GM10266 (cell line): ENCODE results near the gene MAN1A1.

ENCODE experiments used
- DNase-seq: peaks from one replicate; pipeline ENCODE4 v3.0.0; 2012; ENCODE audit errors: extremely low spot score
- TF ChIP-seq, protein P1 (sequence below): IDR thresholded peaks from 2 replicates; pipeline ENCODE4 v1.5.1; 2012; ENCODE audit warnings: mild to moderate bottlenecking, low read depth; ENCODE audit not compliant: control insufficient read depth, insufficient read depth; ENCODE audit errors: missing control alignments

MAN1A1 gene

GRCh38 chr6:119306396-119306968, 43.1 kb downstream of the MAN1A1 start:
- TF ChIP-seq, protein P1, sequence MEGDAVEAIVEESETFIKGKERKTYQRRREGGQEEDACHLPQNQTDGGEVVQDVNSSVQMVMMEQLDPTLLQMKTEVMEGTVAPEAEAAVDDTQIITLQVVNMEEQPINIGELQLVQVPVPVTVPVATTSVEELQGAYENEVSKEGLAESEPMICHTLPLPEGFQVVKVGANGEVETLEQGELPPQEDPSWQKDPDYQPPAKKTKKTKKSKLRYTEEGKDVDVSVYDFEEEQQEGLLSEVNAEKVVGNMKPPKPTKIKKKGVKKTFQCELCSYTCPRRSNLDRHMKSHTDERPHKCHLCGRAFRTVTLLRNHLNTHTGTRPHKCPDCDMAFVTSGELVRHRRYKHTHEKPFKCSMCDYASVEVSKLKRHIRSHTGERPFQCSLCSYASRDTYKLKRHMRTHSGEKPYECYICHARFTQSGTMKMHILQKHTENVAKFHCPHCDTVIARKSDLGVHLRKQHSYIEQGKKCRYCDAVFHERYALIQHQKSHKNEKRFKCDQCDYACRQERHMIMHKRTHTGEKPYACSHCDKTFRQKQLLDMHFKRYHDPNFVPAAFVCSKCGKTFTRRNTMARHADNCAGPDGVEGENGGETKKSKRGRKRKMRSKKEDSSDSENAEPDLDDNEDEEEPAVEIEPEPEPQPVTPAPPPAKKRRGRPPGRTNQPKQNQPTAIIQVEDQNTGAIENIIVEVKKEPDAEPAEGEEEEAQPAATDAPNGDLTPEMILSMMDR, result no peak
- no peak for DNase-seq

DNA sequence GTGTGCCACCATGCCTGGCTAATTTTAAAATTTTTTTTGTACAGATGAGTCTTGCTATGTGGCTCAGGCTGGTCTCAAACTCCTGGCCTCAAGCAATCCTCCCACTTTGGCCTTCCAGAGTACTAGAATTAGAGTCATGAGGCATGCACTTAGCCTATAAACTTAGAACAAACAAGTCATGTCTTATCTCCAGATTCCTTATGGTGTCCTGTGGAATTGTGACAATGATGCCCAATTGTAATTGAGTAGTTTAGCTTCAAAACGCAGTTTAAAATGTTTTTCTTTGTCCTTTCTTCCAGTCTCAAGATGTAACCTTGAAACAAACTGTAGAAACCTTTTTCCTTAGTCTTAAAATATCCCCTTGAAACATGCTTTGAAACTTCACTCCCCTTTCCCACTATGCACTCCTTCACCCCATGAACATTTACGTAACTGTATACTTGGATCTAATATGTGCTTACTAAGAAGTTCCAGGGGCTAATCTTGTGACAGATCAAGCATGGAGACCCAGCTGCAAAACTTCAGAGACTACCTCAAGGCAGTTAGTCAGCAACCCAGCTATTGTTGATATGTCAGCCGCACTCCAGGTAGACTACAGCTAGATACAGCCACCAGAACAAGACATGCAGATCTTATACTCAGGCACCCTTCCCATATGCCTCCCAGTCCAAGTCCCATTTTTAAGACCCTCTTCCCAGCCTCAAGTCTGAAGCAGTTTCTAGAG, 46.2 kb downstream of the MAN1A1 start:
- TF ChIP-seq, protein P1, result no peak
- DNase-seq, result no peak

DNA sequence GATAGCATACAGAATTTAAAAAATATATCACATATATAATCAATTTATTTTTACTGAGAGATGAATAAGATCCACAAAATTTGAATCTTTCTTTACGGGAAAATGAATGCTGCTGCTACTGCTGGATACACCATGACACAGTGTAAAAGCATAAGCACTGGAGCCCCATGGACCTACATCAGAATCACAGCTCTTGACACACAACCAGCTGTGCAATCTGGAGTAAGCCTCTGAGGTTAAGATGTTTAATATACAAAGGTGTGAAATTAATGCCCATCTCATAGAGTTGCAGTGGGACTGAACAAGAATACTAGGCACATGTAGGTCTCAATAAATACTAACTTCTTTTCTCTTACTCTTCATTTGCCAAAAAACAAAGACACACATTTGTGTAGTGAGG, 48.1 kb downstream of the MAN1A1 start:
- TF ChIP-seq, protein P1, result no peak
- no peak for DNase-seq

DNA sequence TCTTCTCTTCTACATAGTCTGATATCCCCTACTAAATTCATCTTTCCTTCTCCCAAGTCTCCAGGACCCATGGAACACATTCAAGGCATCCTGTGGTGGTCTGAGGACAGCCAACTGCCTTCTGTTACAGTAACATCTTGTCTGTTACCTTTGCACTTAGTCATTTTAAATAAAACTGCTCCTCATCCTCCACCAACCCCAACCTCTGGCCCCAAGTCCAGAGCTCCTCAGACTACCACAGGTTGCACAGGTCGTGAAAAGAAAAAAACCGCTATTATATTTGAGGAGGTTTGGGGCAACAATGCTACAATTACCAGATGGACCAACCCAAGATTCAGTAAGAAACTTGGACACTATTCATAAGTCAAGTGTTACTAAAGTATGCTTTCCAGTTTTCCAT, 49.9 kb downstream of the MAN1A1 start:
- no peak for DNase-seq
- TF ChIP-seq, protein P1, result no peak

GRCh38 chr6:119297049-119297448, 52.5 kb downstream of the MAN1A1 start:
- TF ChIP-seq, protein P1, result no peak
- DNase-seq, result no peak

GRCh38 chr6:119296036-119297035, 53.2 kb downstream of the MAN1A1 start:
- TF ChIP-seq, protein P1, result no peak
- no peak for DNase-seq
